Neural cell (in vitro differentiated cells): ENCODE results near the gene PLCB4. TPM values are rescaled to one million over a fixed set of nuclear protein-coding genes. Genes with fewer than 3 reads are reported as not detected.

Source experiments
- H2AFZ ChIP-seq: fragments of 200-600, 300-800 bp; sonication (generic), shearing (Covaris generic); 2 replicates; pipeline ENCODE4 v1.6.0; 2014; ENCODE audit warnings: low read depth, mild to moderate bottlenecking, antibody characterized with exemption, low read length, moderate library complexity
- H3F3A ChIP-seq: fragments of 200-600 bp; shearing (Covaris generic); 2 replicates; pipeline ENCODE4 v1.6.1; 2016; ENCODE audit warnings: mild to moderate bottlenecking, moderate library complexity, mixed read lengths, antibody characterized with exemption, low read length; ENCODE audit not compliant: insufficient read depth, poor library complexity, severe bottlenecking
- H3K27ac ChIP-seq: fragments of 200-600, 300-800 bp; sonication (generic), shearing (Covaris generic); 2 replicates; pipeline ENCODE4 v1.5.1; 2014; ENCODE audit warnings: mild to moderate bottlenecking, low read length, moderate library complexity
- H3K27me3 ChIP-seq: fragments of 300-800, 200-600 bp; sonication (generic), shearing (Covaris generic); 2 replicates; pipeline ENCODE4 v1.6.0; 2014; ENCODE audit warnings: mild to moderate bottlenecking, low read depth, low read length, moderate library complexity; ENCODE audit not compliant: insufficient read depth
- H3K36me3 ChIP-seq: fragments of 300-800, 200-600 bp; sonication (generic), shearing (Covaris generic); 2 replicates; pipeline ENCODE4 v1.5.1; 2014; ENCODE audit warnings: mild to moderate bottlenecking, antibody characterized with exemption, low read length, moderate library complexity; ENCODE audit not compliant: insufficient read depth
- H3K4me2 ChIP-seq: fragments of 300-800, 200-600 bp; sonication (generic), shearing (Covaris generic); 2 replicates; pipeline ENCODE4 v1.6.0; 2014; ENCODE audit warnings: mild to moderate bottlenecking, low read length
- H3K4me3 ChIP-seq: fragments of 300-800, 200-600 bp; sonication (generic), shearing (Covaris generic); 2 replicates; pipeline ENCODE4 v1.5.1; 2014; ENCODE audit warnings: mild to moderate bottlenecking, low read length, moderate library complexity
- H3K79me2 ChIP-seq: fragments of 200-600 bp; shearing (Covaris generic); replicated peaks from 2 replicates; pipeline ENCODE4 v1.6.0; 2014; ENCODE audit warnings: mild to moderate bottlenecking, low read length, moderate library complexity; ENCODE audit not compliant: insufficient read depth
- H3K9ac ChIP-seq: fragments of 300-800, 200-600 bp; sonication (generic), shearing (Covaris generic); 2 replicates; pipeline ENCODE4 v1.6.1; 2016; ENCODE audit warnings: mild to moderate bottlenecking, low read length, mixed read lengths
- H3K9me2 ChIP-seq: fragments of 200-600 bp; shearing (Covaris generic); 2 replicates; pipeline ENCODE4 v1.6.1; 2016; ENCODE audit warnings: mild to moderate bottlenecking, low read length, mixed read lengths; ENCODE audit not compliant: insufficient read depth
- H3K9me3 ChIP-seq: fragments of 200-600, 300-800 bp; sonication (generic), shearing (Covaris generic); 2 replicates; pipeline ENCODE4 v1.6.1; 2016; ENCODE audit warnings: mild to moderate bottlenecking, mixed run types, low read length, moderate library complexity, mixed read lengths
- H4K20me1 ChIP-seq: fragments of 200-600 bp; shearing (Covaris generic); 2 replicates; pipeline ENCODE4 v1.6.1; 2016; ENCODE audit warnings: mild to moderate bottlenecking, mixed run types; ENCODE audit not compliant: insufficient read depth
- EP300 ChIP-seq: fragments of 450-650 bp; conservative IDR thresholded peaks from 2 replicates; pipeline ENCODE4 v1.6.1; 2014; ENCODE audit warnings: antibody characterized with exemption, mild to moderate bottlenecking, moderate library complexity; ENCODE audit not compliant: poor library complexity, severe bottlenecking
- EZH2 ChIP-seq: fragments of 200-600, 300-800 bp; shearing (Covaris generic), sonication (generic); IDR thresholded peaks from 2 replicates; pipeline ENCODE4 v1.6.1; 2014; ENCODE audit warnings: antibody characterized with exemption, low read length, borderline replicate concordance, mild to moderate bottlenecking; ENCODE audit not compliant: insufficient read depth, poor library complexity, severe bottlenecking
- MXI1 ChIP-seq: fragments of 450-650 bp; conservative IDR thresholded peaks from 2 replicates; pipeline ENCODE4 v1.6.1; 2014; ENCODE audit warnings: antibody characterized with exemption, mild to moderate bottlenecking; ENCODE audit not compliant: poor library complexity, severe bottlenecking
- POLR2AphosphoS5 ChIP-seq: IDR thresholded peaks from 2 replicates; pipeline ENCODE4 v1.6.1; 2012
- RAD21 ChIP-seq: fragments of 450-650 bp; conservative IDR thresholded peaks from 2 replicates; pipeline ENCODE4 v1.6.1; 2014; ENCODE audit warnings: antibody characterized with exemption, mild to moderate bottlenecking, moderate library complexity
- SMC3 ChIP-seq: fragments of 450-650 bp; conservative IDR thresholded peaks from 2 replicates; pipeline ENCODE4 v1.6.1; 2014; ENCODE audit warnings: antibody characterized with exemption, mild to moderate bottlenecking, moderate library complexity; ENCODE audit not compliant: poor library complexity
- TAF1 ChIP-seq: IDR thresholded peaks from 2 replicates; pipeline ENCODE4 v1.6.1; 2012; ENCODE audit warnings: low read depth
- polyA plus RNA-seq: library from polyadenylated mRNA; depleted of rRNA; stranded (reverse); fragments of >200 nt; gene quantifications from 2 replicates; pipeline ENCODE4 v1.2.3, GENCODE V29; 2014
- TF ChIP-seq, protein P1 (sequence below): IDR thresholded peaks from 2 replicates; pipeline ENCODE4 v1.6.1; 2012; ENCODE audit warnings: borderline replicate concordance
- TF ChIP-seq, protein P2 (sequence below): fragments of 450-650 bp; IDR thresholded peaks from 2 replicates; pipeline ENCODE4 v1.5.1; 2014; ENCODE audit warnings: antibody characterized with exemption, mild to moderate bottlenecking, moderate library complexity; ENCODE audit not compliant: poor library complexity, severe bottlenecking

Gene PLCB4
- polyA plus RNA-seq, 1 donor from 2014 or later, result 13.1 TPM

DNA sequence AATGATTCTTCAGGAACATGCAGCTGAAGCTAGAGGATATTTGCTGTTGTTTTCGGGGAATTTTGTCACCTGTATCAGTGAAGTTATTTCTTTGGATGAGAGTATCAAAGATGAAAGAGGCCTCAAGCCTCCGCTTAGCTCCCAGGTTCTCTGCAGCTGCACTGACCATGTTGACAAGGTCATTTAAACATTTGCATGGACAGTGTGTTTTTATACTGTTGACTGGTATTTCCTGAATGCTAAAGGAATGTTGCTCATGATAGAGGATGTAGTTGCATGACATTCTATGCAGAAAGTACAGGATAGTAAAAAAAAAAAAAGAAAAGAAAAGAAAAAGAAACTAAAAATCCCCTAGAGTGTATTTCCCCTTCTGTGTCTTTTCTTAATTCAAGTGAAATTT is 279.9 kb downstream of the PLCB4 start:
- H4K20me1 ChIP-seq, result no peaks in the 10 kb centered on the region
- no peak overlapping the region for H3K9ac ChIP-seq
- no peaks in the 10 kb centered on the region for H3K79me2 ChIP-seq
- H3K36me3 ChIP-seq, result no peaks in the 10 kb centered on the region
- H3K4me3 ChIP-seq, result no peak overlapping the region
- no peaks in the 10 kb centered on the region for H3K9me3 ChIP-seq
- H3K27me3 ChIP-seq, result no peaks in the 10 kb centered on the region
- no peak overlapping the region for H3K4me2 ChIP-seq
- H3K9me2 ChIP-seq, result no peaks in the 10 kb centered on the region
- no peak overlapping the region for H2AFZ ChIP-seq
- TF ChIP-seq TAF1 (no peak), SMC3 (no peak), RAD21 (no peak), POLR2AphosphoS5 (no peak), EZH2 (no peak), MXI1 (no peak), EP300 (no peak)
- TF ChIP-seq, protein P1, sequence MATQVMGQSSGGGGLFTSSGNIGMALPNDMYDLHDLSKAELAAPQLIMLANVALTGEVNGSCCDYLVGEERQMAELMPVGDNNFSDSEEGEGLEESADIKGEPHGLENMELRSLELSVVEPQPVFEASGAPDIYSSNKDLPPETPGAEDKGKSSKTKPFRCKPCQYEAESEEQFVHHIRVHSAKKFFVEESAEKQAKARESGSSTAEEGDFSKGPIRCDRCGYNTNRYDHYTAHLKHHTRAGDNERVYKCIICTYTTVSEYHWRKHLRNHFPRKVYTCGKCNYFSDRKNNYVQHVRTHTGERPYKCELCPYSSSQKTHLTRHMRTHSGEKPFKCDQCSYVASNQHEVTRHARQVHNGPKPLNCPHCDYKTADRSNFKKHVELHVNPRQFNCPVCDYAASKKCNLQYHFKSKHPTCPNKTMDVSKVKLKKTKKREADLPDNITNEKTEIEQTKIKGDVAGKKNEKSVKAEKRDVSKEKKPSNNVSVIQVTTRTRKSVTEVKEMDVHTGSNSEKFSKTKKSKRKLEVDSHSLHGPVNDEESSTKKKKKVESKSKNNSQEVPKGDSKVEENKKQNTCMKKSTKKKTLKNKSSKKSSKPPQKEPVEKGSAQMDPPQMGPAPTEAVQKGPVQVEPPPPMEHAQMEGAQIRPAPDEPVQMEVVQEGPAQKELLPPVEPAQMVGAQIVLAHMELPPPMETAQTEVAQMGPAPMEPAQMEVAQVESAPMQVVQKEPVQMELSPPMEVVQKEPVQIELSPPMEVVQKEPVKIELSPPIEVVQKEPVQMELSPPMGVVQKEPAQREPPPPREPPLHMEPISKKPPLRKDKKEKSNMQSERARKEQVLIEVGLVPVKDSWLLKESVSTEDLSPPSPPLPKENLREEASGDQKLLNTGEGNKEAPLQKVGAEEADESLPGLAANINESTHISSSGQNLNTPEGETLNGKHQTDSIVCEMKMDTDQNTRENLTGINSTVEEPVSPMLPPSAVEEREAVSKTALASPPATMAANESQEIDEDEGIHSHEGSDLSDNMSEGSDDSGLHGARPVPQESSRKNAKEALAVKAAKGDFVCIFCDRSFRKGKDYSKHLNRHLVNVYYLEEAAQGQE, result no peak
- TF ChIP-seq, protein P2, sequence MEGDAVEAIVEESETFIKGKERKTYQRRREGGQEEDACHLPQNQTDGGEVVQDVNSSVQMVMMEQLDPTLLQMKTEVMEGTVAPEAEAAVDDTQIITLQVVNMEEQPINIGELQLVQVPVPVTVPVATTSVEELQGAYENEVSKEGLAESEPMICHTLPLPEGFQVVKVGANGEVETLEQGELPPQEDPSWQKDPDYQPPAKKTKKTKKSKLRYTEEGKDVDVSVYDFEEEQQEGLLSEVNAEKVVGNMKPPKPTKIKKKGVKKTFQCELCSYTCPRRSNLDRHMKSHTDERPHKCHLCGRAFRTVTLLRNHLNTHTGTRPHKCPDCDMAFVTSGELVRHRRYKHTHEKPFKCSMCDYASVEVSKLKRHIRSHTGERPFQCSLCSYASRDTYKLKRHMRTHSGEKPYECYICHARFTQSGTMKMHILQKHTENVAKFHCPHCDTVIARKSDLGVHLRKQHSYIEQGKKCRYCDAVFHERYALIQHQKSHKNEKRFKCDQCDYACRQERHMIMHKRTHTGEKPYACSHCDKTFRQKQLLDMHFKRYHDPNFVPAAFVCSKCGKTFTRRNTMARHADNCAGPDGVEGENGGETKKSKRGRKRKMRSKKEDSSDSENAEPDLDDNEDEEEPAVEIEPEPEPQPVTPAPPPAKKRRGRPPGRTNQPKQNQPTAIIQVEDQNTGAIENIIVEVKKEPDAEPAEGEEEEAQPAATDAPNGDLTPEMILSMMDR, result no peak
- H3K27ac ChIP-seq, result no peak overlapping the region
- H3F3A ChIP-seq, result no peaks in the 10 kb centered on the region

DNA sequence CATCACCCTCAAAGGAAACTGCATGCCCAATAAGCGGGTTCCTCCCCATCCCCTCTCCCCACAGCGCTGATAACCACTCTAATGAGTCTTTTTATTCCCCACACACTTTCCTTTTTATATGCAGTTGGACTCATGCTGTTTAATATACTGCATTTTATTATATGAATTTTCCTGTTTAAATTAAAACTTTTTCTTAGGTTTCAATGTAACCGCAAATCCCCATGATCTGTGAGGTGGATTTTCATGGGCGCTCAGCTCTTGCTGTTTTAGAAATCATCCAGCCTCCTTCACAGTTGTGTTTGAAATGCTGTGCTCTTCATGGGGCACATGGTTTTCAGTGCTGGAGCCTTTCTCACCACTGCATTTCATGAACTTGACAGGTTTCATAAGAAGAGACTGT is 280.4 kb downstream of the PLCB4 start:
- Histone ChIP-seq H3K79me2 (no peaks in the 10 kb centered on the region), H3K9me2 (no peaks in the 10 kb centered on the region), H3K27me3 (no peaks in the 10 kb centered on the region), H2AFZ (no peak overlapping the region), H3K4me3 (no peak overlapping the region), H3K9ac (no peak overlapping the region), H3K4me2 (no peak overlapping the region), H4K20me1 (no peaks in the 10 kb centered on the region), H3K36me3 (no peaks in the 10 kb centered on the region), H3K9me3 (no peaks in the 10 kb centered on the region), H3K27ac (no peak overlapping the region), H3F3A (no peaks in the 10 kb centered on the region)
- TF ChIP-seq TAF1 (no peak), SMC3 (no peak), RAD21 (no peak), EZH2 (no peak)
- TF ChIP-seq, protein P2, result no peak
